ENCODE measurements around the gene KIAA1671.

KIAA1671 gene

GRCh38 chr22:25153961-25154666 is 201.6 kb downstream of the KIAA1671 start:
- DNase-seq = no peak

DNA sequence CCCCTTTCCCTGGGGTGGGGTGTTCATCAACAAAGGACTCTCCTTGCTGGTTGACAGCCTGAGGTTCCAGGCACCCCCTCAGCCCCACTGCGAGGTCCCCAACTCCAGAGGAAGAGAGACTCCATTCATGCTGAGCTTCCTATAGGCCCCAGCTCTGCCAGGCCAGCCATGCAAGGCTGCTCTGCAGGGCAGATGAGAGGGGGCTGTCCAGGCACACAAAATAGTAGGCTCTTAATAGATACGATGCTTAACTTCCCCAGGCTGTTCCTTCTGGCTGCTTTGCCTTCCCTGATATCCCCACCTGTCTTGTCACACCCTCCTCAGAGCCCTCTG is 202.1 kb downstream of the KIAA1671 start:
- DNase-seq = no peak

DNA sequence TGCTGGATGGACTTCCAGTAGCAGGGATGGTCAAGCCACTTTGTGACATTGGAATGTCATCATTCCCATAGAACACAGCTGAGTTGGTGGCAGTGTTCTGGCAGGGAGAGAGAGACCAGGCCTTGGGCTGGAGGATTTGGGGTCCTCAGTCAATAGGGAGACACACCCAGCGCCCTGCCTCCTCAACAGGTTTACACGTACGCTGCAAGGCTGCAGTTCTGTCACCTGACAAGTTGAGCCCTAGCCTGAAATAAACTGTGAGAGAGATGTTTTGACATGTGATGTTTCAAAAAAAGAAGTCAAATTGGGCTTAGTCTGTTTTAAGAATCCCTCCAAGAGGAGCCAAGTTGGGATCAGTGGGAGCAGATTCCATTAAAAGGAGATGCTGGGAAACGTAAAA is 204.2 kb downstream of the KIAA1671 start:
- DNase-seq = no peak

DNA sequence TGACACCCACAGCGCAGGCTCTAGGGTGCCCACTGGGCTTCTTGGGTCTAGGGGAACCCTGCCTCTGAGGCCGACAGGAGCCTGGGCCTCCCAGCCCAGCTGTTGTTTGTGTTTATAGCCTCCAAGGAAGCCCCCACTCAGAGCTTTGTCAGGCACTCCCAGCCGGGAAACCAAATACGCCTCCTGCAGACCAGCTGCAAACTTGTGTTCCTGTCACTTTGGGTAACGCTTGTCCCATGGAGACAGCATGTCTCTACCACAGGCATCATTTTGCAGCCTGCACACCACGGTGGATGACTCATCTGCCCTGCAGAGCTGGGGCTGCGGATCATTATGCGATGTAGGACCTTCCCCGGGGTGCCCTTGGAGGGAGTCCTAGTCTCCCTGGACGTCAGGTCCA is 206.5 kb downstream of the KIAA1671 start:
- no peak for DNase-seq

GRCh38 chr22:25160120-25160996 is 207.8 kb downstream of the KIAA1671 start:
- no peak for DNase-seq

DNA sequence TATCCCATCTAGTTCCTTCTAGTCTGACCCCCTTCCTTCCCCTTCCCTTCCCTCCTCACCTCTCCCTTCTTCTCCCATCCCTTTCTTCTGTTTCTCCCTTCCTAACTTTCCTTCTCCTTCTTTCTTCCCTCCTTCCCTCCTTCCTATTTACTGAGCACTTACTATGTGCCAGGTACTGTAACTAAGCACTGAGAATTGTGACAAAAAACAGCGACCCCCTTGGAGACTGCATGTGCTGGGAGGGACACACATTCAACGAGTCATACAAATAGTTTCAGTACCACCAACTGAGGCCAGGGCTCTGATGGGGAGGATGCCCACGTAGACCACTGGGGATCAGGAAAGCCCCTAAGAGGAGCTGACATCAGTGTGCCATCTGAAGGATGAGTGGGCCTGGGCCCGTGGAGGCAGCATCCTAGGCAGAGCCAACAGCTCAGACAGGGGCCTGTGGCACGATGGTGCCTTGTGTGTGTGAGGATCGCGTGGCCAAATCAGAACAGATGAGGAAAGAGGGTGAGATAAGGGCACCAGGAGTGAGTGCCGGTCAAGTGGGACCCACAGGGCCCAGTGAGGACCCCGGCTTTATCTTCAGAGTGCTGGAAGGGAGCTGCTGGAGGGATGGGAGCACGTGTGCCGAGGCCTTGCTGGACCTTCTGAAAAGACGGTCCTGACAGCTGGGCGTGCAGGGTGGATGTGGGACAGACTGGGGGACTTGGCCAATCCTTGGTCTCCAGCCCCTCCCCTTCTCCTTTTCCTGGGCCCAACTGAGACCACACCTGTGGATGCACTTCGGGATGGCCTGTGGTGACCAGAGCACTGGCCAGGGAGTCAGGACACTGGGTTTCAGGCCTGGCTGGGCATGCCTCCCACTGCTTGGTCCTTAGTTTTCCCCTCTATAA is 208.8 kb downstream of the KIAA1671 start:
- DNase-seq = peak; percentile 9

GRCh38 chr22:25161916-25162530 is 209.5 kb downstream of the KIAA1671 start:
- DNase-seq = no peak

- DNase-seq = no peak
These were observed 210.0 kb downstream of the KIAA1671 start for GRCh38 chr22:25162561-25162960.

DNA sequence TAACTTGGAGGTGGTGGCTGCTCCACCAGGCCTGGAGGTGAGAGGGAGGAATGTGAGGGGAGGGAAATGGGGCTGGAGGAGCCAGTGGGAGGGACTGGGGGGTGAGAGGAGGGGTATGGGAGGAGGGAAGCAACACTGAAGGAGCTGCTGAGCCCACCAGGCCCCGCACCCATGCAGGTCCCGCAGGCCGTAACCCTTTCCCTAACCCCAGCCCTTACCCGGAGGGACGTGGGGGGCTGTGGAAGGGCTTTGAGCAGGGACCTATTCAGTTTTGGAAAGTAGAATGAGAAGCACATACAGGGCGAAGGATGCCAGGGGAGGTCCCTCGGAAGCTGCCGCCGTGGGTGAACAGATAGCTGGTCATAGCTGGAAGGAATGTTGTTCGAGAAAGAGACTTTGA is 213.3 kb downstream of the KIAA1671 start:
- no peak for DNase-seq

GRCh38 chr22:25166266-25167040 is 213.9 kb downstream of the KIAA1671 start:
- DNase-seq = no peak

DNA sequence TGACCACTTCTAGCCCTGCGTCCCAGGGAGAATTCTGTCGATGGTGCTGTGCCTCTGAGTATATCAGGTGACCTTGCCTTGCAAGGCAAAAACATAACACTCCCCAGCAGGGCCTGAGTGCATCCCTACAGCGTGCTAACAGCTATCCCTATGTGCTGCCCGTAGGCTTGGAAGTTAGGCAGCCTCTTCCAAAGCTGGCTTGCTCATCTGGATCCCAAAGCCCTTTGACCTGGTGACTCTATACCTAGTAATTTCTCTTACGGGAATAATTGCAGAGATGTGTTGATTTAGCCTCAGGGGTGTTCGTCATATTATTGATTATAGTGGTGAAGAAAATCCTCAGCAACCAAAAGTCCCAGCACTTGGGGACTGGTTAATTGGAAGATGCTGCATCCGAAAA is 214.6 kb downstream of the KIAA1671 start:
- no peak for DNase-seq

DNA sequence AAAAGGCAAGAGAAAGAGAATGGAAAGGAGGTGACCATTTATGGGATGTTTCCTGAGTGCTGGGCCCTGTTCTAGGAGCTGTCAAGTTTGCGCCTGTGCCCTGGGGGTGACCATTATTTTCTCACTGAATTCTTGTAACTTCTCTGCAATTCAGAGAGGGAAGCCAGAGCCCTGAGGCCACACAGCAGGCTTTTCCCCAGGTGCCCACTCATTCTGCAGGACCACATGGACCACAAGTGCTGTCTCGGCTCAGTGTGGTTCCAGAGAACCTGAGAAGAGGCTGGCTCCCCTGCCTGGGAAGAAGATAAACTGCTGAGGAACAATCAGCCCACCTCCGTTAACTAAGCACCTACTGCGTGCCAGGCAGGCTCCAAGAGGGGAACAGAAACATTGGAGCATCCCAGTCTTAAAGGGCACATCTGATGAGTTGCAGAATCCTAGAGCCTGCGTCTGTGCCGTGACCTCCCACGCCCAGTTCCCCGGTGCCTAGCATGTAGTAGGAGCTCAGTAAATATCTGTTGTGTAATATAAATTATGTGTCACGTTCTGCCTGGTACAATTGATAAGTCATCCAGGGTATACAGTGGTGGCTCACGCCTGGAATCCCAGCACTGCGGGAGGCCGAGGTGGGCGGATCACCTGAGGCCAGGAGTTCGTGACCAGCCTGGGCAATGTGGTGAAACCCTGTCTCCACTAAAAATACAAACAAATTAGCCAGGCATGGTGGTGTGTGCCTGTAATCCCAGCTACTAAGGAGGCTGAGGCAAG is 215.5 kb downstream of the KIAA1671 start:
- no peak for DNase-seq

- no peak for DNase-seq
These were observed 216.9 kb downstream of the KIAA1671 start for GRCh38 chr22:25169278-25170031.

- DNase-seq = no peak
These were observed 218.0 kb downstream of the KIAA1671 start for GRCh38 chr22:25170426-25170980.

DNA sequence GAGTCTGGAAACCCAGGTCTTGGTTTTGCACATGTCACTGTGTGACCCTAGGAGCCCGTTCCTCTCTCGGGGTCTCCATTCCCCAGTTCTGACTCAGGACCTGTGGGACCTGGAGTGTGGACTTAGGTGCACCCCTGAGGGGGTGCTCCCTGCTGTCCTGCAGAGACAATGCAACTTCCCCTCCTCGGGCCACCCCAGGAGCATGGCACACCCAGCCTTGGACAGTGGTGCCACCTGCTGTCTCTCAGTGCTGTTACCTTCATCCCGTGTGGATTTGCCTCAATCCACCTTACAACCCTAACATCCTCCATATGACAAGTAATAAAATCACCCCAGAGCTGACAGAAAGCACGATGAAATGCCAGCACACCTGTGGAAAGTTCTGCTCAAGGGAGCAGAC is 219.6 kb downstream of the KIAA1671 start:
- DNase-seq = peak; percentile 53

- DNase-seq = no peak
These were observed 221.8 kb downstream of the KIAA1671 start for GRCh38 chr22:25174156-25174887.

DNA sequence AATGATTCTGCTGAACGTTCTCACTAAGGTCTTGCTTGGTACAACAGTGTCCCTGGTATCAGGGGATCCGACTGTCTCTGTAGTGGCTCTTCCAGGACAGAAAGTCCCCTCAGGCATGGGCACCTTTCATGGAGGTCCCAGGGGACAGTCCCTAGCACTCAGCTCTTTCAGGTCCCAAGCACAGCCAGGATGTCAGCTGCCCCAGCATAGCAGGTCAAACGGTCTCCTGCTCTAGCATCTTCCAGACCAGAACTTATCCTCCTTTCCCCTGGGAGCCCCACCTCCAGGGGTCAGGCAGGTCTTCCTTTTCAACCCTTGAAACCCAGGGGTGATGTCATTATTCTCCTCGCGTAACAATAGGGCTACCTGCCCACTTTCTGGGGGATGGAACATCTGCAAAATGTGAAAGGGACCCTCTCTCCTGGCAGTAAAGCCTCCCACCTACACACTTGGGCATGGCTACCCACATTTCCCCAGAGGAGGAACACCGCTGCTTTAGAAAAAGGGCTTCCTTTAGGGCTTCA is 222.4 kb downstream of the KIAA1671 start:
- no peak for DNase-seq

- no peak for DNase-seq
These were observed 223.7 kb downstream of the KIAA1671 start for GRCh38 chr22:25176175-25176574.

- no peak for DNase-seq
These were observed 224.3 kb downstream of the KIAA1671 start for GRCh38 chr22:25176799-25177198.
